ENCODE measurements around the gene CANT1.

Gene CANT1

DNA sequence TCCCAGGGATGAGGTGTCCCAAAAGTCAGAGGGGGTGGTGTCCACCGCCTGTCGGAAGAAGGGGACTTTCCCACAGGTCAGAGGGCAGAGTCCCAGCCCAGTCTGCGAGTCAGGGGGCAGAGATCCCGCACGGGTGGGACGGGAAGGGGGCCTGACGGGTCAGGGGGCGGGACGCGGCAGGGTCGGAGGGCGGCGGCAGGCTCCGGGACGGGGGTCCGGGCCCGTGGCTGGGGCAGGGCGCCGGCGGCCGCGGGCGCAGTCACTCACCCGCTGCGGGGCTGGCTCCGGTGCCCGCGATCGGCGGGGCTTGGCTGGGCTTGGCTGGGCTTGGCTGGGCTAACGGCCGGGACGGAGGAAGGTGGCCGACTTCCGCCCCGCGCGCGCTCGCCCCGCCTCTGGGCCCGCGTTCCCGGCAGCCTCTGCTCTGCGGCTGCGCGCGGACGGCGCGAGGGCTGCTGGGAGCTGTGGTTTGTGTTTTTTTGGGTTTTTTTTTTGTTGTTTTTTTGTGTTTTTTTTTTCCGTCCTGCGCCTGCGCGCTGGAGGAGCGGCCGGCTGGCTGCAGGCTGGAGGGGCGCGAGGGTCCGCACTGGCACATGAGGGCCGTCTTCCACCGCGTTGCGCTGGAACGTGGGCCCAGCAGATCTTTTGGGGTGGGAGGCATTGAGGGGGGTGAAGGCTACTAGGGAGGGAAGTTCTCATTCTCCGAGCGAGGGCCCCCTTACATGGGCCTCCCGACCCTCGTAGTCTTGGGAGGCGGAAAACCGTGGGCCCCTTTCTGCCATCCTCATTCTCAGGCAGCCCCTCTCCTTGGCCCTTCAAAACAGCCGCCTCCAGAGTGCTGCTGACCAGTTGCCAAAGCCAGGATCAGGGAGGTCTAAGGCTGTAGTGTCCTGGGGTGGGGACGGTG, at the start of gene CANT1:
TSS of gene CANT1 (minus strand) at position 368 of the 907 bp plus-strand sequence. CDS start 12,142 bp downstream, outside the sequence.
- no peak for TF ChIP-seq CTCF (conservative IDR thresholded peaks at IDR 0.05; ENCODE audit: low read depth, low read length)
- DNase-seq (ENCODE audit: low read depth) = no peak

DNA sequence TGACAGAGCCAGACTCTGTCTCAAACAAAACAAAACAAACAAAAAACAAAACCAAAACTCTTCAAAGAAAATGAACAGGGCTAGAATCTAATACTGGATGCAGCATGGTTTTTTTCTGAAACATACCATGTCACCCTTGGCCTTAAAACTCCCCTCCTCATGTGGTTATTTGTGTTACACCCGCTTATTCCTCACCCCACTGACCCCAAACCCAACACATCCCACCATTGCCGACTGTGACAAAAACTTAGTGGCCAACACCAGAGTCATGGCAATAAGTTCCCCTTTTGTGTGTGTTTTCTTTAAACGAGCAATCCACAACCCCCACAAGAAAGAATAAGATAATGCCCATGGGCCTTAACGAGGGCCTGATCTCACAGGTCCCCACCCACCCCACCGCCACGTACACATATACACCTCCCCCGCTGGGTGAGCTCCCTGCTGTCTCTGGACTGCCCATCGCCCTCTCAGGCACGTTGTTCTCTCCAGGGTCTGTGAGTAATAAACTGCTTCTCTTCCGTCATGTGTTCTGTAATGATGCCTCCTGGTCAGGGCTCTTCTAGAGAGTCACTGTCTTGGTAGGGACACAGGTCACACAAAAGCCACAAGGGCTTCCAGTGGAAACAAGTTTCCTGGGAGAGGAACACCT, 48.3 kb upstream of the CANT1 start:
- no peak for TF ChIP-seq CTCF (conservative IDR thresholded peaks at IDR 0.05; ENCODE audit: low read depth, low read length)
- no peak overlapping the region for H3K4me3 ChIP-seq (ENCODE audit: low read length)
- no peak for DNase-seq (ENCODE audit: low read depth)

More for the DNA sequence above, at the start of gene CANT1:
- H3K4me3 ChIP-seq (ENCODE audit: low read length) = peak within 1 kb of the TSS; percentile 96

GRCh38 chr17:79055197-79055596, 45.6 kb upstream of the CANT1 start:
- DNase-seq (ENCODE audit: low read depth) = no peak
- H3K4me3 ChIP-seq (ENCODE audit: low read length) = no peak overlapping the region
- no peak for TF ChIP-seq CTCF (conservative IDR thresholded peaks at IDR 0.05; ENCODE audit: low read depth, low read length)

- no peak for TF ChIP-seq CTCF (conservative IDR thresholded peaks at IDR 0.05; ENCODE audit: low read depth, low read length)
- H3K4me3 ChIP-seq (ENCODE audit: low read length) = no peak overlapping the region
- DNase-seq (ENCODE audit: low read depth) = no peak
Observed at GRCh38 chr17:79054200-79054960, 44.8 kb upstream of the CANT1 start.

DNA sequence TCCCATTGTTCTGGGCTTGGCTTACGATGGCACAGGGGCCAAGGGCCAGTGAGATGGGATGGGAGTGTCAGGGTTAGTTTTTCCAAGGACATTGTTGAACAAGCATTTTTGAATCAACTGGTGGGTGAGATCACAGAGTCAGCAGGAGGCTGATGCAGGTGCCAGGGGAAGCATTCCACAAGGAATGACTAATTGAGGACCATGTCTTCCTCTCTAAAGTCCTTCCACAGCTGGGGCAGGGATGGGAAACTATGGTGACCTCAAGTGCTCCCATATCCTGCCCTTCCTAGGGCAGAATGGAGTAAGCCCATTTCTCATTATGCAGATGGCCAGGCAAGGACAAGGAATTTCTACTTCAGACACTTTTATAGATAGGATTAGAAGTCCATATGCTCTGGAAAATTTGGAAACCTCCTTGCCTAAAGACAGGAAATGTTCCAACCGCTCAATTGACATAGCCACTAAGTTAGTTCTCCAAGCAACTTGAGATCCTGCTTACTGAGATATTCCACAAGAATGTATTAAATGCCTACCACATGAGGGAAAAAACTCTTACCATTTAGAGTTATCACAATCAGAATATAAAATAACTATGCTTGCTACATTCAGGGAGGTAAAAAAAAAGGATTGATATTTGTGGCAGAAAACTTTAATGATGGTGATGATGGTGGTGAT, 43.8 kb upstream of the CANT1 start:
- no peak for TF ChIP-seq CTCF (conservative IDR thresholded peaks at IDR 0.05; ENCODE audit: low read depth, low read length)
- DNase-seq (ENCODE audit: low read depth) = no peak
- H3K4me3 ChIP-seq (ENCODE audit: low read length) = no peak overlapping the region

- no peak overlapping the region for H3K4me3 ChIP-seq (ENCODE audit: low read length)
- TF ChIP-seq CTCF (conservative IDR thresholded peaks at IDR 0.05; ENCODE audit: low read depth, low read length) = no peak
- DNase-seq (ENCODE audit: low read depth) = no peak
Observed at GRCh38 chr17:79052131-79052530, 42.6 kb upstream of the CANT1 start.

Data from retinal pigment epithelial cell (primary cell).